Mammary epithelial cell (primary cell): Measurements from ENCODE around the gene SMO.

Experiments used
- EZH2 ChIP-seq: IDR thresholded peaks from 2 replicates; pipeline ENCODE4 v1.6.1; 2012; ENCODE audit warnings: low read length, inconsistent platforms, borderline replicate concordance
- TF ChIP-seq, protein P1 (sequence below), 2 donors: IDR thresholded peaks in 1 of 2; conservative IDR thresholded peaks in 1 of 2; 2 replicates each; pipeline ENCODE4 v1.5.1; 2011 to 2012; ENCODE audit warnings: inconsistent platforms in 2 of 2, low read length in 2 of 2, mild to moderate bottlenecking in 2 of 2, control low read depth in 1 of 2, low read depth in 1 of 2; ENCODE audit not compliant: insufficient read depth in 1 of 2; ENCODE audit errors: extremely low read depth in 1 of 2

DNA sequence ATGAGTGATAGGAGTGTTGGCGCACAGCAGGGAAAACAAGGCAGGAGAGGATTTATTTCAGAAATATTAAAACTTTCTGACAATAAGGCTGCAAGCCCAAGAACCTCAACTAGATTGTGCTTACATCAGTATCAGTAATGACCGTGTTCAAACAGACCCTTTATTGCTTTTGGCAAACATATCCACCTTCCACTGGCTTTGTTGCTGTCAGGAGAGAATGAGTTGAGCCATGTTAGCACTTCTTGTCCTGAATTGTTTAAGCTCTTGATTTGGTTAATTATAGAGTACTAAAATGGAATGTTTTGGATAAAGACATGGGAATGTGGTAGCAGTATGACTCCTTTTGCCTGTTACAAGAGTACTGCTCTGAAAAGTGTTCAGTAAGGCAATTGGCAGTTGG, 40.2 kb downstream of the SMO start:
- TF ChIP-seq, protein P1, sequence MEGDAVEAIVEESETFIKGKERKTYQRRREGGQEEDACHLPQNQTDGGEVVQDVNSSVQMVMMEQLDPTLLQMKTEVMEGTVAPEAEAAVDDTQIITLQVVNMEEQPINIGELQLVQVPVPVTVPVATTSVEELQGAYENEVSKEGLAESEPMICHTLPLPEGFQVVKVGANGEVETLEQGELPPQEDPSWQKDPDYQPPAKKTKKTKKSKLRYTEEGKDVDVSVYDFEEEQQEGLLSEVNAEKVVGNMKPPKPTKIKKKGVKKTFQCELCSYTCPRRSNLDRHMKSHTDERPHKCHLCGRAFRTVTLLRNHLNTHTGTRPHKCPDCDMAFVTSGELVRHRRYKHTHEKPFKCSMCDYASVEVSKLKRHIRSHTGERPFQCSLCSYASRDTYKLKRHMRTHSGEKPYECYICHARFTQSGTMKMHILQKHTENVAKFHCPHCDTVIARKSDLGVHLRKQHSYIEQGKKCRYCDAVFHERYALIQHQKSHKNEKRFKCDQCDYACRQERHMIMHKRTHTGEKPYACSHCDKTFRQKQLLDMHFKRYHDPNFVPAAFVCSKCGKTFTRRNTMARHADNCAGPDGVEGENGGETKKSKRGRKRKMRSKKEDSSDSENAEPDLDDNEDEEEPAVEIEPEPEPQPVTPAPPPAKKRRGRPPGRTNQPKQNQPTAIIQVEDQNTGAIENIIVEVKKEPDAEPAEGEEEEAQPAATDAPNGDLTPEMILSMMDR (conservative IDR thresholded peaks at IDR 0.05 in 1 of 2, IDR thresholded peaks at IDR 0.05 in 1 of 2; ENCODE audit: extremely low read depth in 1 of 2, insufficient read depth in 1 of 2, low read depth in 1 of 2, low read length in 2 of 2), result no peak
- no peak for TF ChIP-seq EZH2
